ENCODE data around the gene PRSS50. TPM values are rescaled to one million over a fixed set of nuclear protein-coding genes. Genes with fewer than 3 reads are reported as not detected.

PRSS50 gene
- total RNA-seq, 1 experiment from 2014 or later: 0.70 TPM

GRCh38 chr3:46713050-46713897 is 4.4 kb downstream of the PRSS50 start:
- no peaks in the 10 kb centered on the region for H3K4me1 Mint-ChIP-seq
- H3K4me3 Mint-ChIP-seq: no peak overlapping the region
- POLR2A ChIA-PET: interaction anchor here (0.6 kb wide), 1 partner anchor 147 kb away, joined by 3 read pairs; no protein-coding TSS in a partner anchor
- no peaks in the 10 kb centered on the region for H3K9me3 Mint-ChIP-seq
- no peak overlapping the region for H3K27ac Mint-ChIP-seq
- peak; percentile 8 for DNase-seq (ENCODE audit: low spot score)
- H3K27me3 Mint-ChIP-seq (ENCODE audit: low read depth): peaks cover 2% of the 10 kb centered on the region; the same call in 1 of the 2 replicates
- CTCF ChIA-PET: interaction anchor here (0.7 to 0.9 kb wide), 2 partner anchors 18 to 153 kb away, joined by 3 read pairs; no protein-coding TSS in a partner anchor
- H3K36me3 Mint-ChIP-seq: no peaks in the 10 kb centered on the region
- TF ChIP-seq ZNF281 (CRISPR knock-in tag; IDR thresholded peaks at IDR 0.05) (no peak), HMGXB4 (CRISPR knock-in tag; IDR thresholded peaks at IDR 0.05) (no peak), CREM (CRISPR knock-in tag; IDR thresholded peaks at IDR 0.05) (no peak), USF2 (CRISPR knock-in tag; IDR thresholded peaks at IDR 0.05) (no peak), GABPB1 (CRISPR knock-in tag; IDR thresholded peaks at IDR 0.05) (no peak), NFATC4 (CRISPR knock-in tag; IDR thresholded peaks at IDR 0.05) (no peak), TEAD1 (CRISPR knock-in tag; IDR thresholded peaks at IDR 0.05) (no peak), GTF2I (CRISPR knock-in tag; conservative IDR thresholded peaks at IDR 0.05) (no peak), E2F5 (CRISPR knock-in tag; IDR thresholded peaks at IDR 0.05) (no peak), TCF7 (CRISPR knock-in tag; IDR thresholded peaks at IDR 0.05; ENCODE audit: low read depth) (no peak)
- TF ChIP-seq, protein P1, sequence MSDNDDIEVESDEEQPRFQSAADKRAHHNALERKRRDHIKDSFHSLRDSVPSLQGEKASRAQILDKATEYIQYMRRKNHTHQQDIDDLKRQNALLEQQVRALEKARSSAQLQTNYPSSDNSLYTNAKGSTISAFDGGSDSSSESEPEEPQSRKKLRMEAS (CRISPR knock-in tag; IDR thresholded peaks at IDR 0.05): no peak
- TF ChIP-seq, protein P2, sequence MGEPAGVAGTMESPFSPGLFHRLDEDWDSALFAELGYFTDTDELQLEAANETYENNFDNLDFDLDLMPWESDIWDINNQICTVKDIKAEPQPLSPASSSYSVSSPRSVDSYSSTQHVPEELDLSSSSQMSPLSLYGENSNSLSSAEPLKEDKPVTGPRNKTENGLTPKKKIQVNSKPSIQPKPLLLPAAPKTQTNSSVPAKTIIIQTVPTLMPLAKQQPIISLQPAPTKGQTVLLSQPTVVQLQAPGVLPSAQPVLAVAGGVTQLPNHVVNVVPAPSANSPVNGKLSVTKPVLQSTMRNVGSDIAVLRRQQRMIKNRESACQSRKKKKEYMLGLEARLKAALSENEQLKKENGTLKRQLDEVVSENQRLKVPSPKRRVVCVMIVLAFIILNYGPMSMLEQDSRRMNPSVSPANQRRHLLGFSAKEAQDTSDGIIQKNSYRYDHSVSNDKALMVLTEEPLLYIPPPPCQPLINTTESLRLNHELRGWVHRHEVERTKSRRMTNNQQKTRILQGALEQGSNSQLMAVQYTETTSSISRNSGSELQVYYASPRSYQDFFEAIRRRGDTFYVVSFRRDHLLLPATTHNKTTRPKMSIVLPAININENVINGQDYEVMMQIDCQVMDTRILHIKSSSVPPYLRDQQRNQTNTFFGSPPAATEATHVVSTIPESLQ (CRISPR knock-in tag; IDR thresholded peaks at IDR 0.05): no peak
- TF ChIP-seq, protein P3, sequence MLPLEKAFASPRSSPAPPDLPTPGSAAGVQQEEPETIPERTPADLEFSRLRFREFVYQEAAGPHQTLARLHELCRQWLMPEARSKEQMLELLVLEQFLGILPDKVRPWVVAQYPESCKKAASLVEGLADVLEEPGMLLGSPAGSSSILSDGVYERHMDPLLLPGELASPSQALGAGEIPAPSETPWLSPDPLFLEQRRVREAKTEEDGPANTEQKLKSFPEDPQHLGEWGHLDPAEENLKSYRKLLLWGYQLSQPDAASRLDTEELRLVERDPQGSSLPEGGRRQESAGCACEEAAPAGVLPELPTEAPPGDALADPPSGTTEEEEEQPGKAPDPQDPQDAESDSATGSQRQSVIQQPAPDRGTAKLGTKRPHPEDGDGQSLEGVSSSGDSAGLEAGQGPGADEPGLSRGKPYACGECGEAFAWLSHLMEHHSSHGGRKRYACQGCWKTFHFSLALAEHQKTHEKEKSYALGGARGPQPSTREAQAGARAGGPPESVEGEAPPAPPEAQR (CRISPR knock-in tag; IDR thresholded peaks at IDR 0.05): no peak
- TF ChIP-seq, protein P4, sequence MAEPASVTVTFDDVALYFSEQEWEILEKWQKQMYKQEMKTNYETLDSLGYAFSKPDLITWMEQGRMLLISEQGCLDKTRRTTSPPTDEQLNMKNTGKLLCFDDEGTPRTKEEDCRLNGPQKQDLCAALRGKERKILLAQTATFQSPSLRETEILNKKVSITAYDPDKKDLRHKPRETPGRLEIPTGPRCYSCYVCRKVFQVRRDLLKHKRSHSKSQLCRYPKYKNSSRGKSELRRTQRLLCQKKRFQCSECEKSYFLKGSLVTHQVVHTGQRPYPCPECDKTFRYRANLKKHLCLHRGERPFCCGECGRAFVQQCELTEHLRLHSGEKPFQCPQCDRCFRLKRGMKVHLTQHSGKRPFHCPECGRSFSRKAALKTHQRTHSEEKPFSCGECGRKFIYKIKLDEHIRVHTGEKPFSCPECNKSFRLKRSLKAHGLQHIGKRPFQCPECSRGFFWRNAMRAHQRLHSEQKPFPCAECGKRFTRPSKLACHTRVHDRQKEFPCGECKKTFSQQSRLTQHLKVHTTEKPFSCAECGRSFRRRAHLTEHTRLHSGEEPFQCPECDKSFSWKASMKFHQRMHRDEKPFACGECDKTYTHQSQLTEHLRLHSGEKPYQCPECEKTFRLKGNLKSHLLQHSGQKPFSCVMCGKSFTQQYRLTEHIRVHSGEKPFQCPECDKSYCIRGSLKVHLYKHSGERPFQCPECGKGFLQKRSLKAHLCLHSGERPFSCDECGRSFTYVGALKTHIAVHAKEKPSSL (CRISPR knock-in tag; conservative IDR thresholded peaks at IDR 0.05): no peak
- no peak for ATAC-seq
